Spleen (tissue), 11 donors: ENCODE measurements around the gene PINK1. TPM values are rescaled to one million over a fixed set of nuclear protein-coding genes. Genes with fewer than 3 reads are reported as not detected.
A peak's percentile ranks its signal among the peaks of the same experiment; 100 is the strongest.

ENCODE experiments used
- DNase-seq: peaks from one replicate; pipeline ENCODE4 v3.0.0-alpha.2; 2020
- H3K27ac ChIP-seq, 8 donors: fragments of 200-600 bp; sonication (generic) in 7 of 8; 1 replicate in 4 of 8; 2 replicates in 4 of 8; pipeline versions ENCODE4 v1.5.0 to v1.8.0; 2016 to 2021; ENCODE audit warnings: inconsistent platforms in 4 of 8, mild to moderate bottlenecking in 4 of 8, moderate library complexity in 1 of 8
- H3K27me3 ChIP-seq, 7 donors: fragments of 200-600 bp; sonication (generic) in 6 of 7; replicated peaks in 1 of 7; 1 replicate in 4 of 7; 2 replicates in 3 of 7; pipeline versions ENCODE4 v1.5.0 to v1.8.0; 2016 to 2021; ENCODE audit warnings: inconsistent platforms in 3 of 7, mild to moderate bottlenecking in 1 of 7
- H3K36me3 ChIP-seq, 6 donors: fragments of 200-600 bp; sonication (generic) in 5 of 6; 1 replicate in 4 of 6; 2 replicates in 2 of 6; pipeline versions ENCODE4 v1.5.0 to v1.8.0; 2016 to 2021; ENCODE audit warnings: inconsistent platforms in 2 of 6
- H3K4me1 ChIP-seq, 6 donors: fragments of 200-600 bp; sonication (generic) in 5 of 6; 1 replicate in 3 of 6; 2 replicates in 3 of 6; pipeline versions ENCODE4 v1.5.0 to v1.8.0; 2016 to 2021; ENCODE audit warnings: inconsistent platforms in 3 of 6
- H3K4me3 ChIP-seq, 8 donors: fragments of 200-600 bp; sonication (generic) in 7 of 8; 1 replicate in 4 of 8; 2 replicates in 4 of 8; pipeline versions ENCODE4 v1.5.0 to v1.8.0; 2016 to 2021; ENCODE audit warnings: inconsistent platforms in 4 of 8, mild to moderate bottlenecking in 4 of 8, moderate library complexity in 2 of 8
- H3K9me3 ChIP-seq, 8 donors: fragments of 200-600 bp; sonication (generic) in 7 of 8; 1 replicate in 4 of 8; 2 replicates in 4 of 8; pipeline versions ENCODE4 v1.5.0 to v1.8.0; 2016 to 2021; ENCODE audit warnings: inconsistent platforms in 4 of 8
- POLR2A ChIP-seq, 3 donors: fragments of 450-650 bp; IDR thresholded peaks; one replicate each; pipeline ENCODE4 v1.5.1; 2017; ENCODE audit warnings: antibody characterized with exemption in 3 of 3, mild to moderate bottlenecking in 1 of 3
- POLR2AphosphoS5 ChIP-seq, 3 donors: sonication (generic); formaldehyde crosslinking; IDR thresholded peaks; one replicate each; pipeline ENCODE4 v1.5.1; 2017; ENCODE audit warnings: antibody characterized with exemption in 3 of 3
- WGBS, 5 donors: extraction: QIAGEN DNeasy Blood & Tissue Kit in 3 of 5; methylation state at CpG; one replicate each; pipeline versions ENCODE4 v1.1.5 to v1.1.7; 2013 to 2018; 5-methylcytosine and 5-hydroxymethylcytosine counted together
- intact Hi-C: fragments of 100-400 bp; cut with DNase I; formaldehyde crosslinking; loops from one replicate; pipeline ENCODE4 v1.15.0; 2023; ENCODE audit warnings: low total_unique reads
- polyA plus RNA-seq, 3 donors: library from polyadenylated mRNA; stranded (reverse); fragments of 200-250 nt; gene quantifications; one replicate each; pipeline ENCODE4 v1.2.1, GENCODE V29; 2013
- total RNA-seq, 7 donors: library from RNA; depleted of rRNA in 3 of 7; stranded (reverse); fragments of >200 nt in 3 of 7; fragmentation: NEBNext Ultra II Directional in 4 of 7; extraction: Animal tissue kit (Norgen Biotek cat#: 25700) in 4 of 7; gene quantifications; one replicate each; pipeline versions ENCODE4 v1.1.0 to v1.2.1, GENCODE V29; 2016 to 2021
- TF ChIP-seq, protein P1 (sequence below), 11 experiments: fragments of 200-600 bp in 7 of 11; fragments of 450-650 bp in 4 of 11; sonication (generic) in 4 of 11; IDR thresholded peaks in 8 of 11; conservative IDR thresholded peaks in 3 of 11; 1 replicate in 7 of 11; 2 replicates in 4 of 11; pipeline versions ENCODE4 v1.4.0 to v1.8.0; 2016 to 2021; ENCODE audit warnings: antibody characterized with exemption in 11 of 11, inconsistent platforms in 4 of 11, mild to moderate bottlenecking in 1 of 11
- donor health status: healthy with polysubstance abuse.
- donor health status: DM: no; HTN: no; CAD: no; lungs with moderate emphysema.
- donor health status: DM: no; HTN: no; CAD: no.
- donor health status: Bipolar disorder and iron deficiency.
- donor health status: healthy.
- donor health status: DM: no; HTN: no; CAD: no.
- donor health status: DM: yes; HTN: yes; CAD: no.

PINK1 gene
- total and polyA plus RNA-seq, 10 donors, result 20.3 to 73.4 (median 47.9) TPM

DNA sequence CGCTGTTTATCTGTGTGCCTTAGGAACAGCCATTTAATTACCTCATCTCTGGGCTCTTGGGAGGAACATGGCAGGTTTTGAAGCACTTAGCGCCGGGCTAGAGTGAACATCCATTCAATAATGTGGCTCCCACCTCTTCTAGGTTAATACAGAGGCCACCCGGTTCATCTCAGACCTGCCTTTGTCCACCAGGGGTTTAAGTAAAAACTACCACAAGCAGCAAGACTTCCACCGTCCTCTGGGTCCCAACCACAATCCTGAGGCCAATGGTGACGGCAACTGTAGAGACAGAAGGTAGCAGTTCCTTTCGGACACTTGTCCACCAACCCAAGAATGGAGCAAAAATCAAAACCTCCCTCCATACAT lies 28.8 kb downstream of the PINK1 start:
- intact Hi-C loops, result no loop called here
- no peaks in the 10 kb centered on the region for H3K27me3 ChIP-seq
- TF ChIP-seq POLR2A (IDR thresholded peaks at IDR 0.05), result no peak
- TF ChIP-seq POLR2AphosphoS5 (IDR thresholded peaks at IDR 0.05), result no peak
- TF ChIP-seq, protein P1, sequence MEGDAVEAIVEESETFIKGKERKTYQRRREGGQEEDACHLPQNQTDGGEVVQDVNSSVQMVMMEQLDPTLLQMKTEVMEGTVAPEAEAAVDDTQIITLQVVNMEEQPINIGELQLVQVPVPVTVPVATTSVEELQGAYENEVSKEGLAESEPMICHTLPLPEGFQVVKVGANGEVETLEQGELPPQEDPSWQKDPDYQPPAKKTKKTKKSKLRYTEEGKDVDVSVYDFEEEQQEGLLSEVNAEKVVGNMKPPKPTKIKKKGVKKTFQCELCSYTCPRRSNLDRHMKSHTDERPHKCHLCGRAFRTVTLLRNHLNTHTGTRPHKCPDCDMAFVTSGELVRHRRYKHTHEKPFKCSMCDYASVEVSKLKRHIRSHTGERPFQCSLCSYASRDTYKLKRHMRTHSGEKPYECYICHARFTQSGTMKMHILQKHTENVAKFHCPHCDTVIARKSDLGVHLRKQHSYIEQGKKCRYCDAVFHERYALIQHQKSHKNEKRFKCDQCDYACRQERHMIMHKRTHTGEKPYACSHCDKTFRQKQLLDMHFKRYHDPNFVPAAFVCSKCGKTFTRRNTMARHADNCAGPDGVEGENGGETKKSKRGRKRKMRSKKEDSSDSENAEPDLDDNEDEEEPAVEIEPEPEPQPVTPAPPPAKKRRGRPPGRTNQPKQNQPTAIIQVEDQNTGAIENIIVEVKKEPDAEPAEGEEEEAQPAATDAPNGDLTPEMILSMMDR (IDR thresholded peaks at IDR 0.05 in 8 of 11, conservative IDR thresholded peaks at IDR 0.05 in 3 of 11), result no peak
- peak overlapping the region; percentile 81 to 99 (median 93) for H3K4me3 ChIP-seq
- WGBS, 5 donors, result 58 to 70% (median 64%) methylated on average over 6 to 7 of the region's 7 CpGs
- H3K27ac ChIP-seq, result peak overlapping the region; percentile 79 to 92 (median 88)
- H3K36me3 ChIP-seq, result peaks cover 0 to 35% (median 14%) of the 10 kb centered on the region in 6 donors
- H3K9me3 ChIP-seq, result no peaks in the 10 kb centered on the region
- H3K4me1 ChIP-seq, result peaks cover 26 to 96% (median 60%) of the 10 kb centered on the region in 6 donors
- DNase-seq, result no peak

DNA sequence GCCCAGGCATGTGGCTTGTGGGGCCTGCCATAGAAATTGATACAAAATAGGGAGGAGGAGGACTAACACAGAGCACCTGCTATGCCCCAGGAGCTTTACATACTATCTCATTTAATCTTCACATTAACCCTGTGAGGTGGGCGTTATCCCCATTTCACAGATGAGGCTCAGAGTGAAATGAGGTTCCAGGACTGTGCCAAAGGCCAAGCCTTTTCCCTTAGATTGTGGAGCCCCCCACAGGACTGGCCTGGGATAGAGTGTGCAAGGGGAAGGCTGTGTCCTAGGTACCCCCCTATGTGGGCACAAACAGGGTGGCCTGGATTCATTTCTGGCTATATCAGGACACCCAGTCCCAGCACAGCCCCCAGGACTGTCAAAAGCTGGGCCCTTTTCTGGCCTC lies 30.1 kb downstream of the PINK1 start:
- DNase-seq, result no peak
- H3K27ac ChIP-seq, result peak overlapping the region in 7 of 8 donors; percentile 55 to 92 (median 88)
- peaks cover 26 to 85% (median 55%) of the 10 kb centered on the region in 6 donors for H3K4me1 ChIP-seq
- peaks cover 0 to 30% (median 1%) of the 10 kb centered on the region in 6 donors for H3K36me3 ChIP-seq
- intact Hi-C loops, result no loop called here
- TF ChIP-seq, protein P1 (IDR thresholded peaks at IDR 0.05 in 8 of 11, conservative IDR thresholded peaks at IDR 0.05 in 3 of 11), result no peak
- no peak for TF ChIP-seq POLR2AphosphoS5 (IDR thresholded peaks at IDR 0.05)
- TF ChIP-seq POLR2A (IDR thresholded peaks at IDR 0.05), result no peak
- H3K9me3 ChIP-seq, result no peaks in the 10 kb centered on the region
- 72 to 91% (median 83%) methylated on average over 1 of the region's 1 CpG for WGBS, 5 donors
- H3K27me3 ChIP-seq, result no peaks in the 10 kb centered on the region
- no peak overlapping the region for H3K4me3 ChIP-seq

DNA sequence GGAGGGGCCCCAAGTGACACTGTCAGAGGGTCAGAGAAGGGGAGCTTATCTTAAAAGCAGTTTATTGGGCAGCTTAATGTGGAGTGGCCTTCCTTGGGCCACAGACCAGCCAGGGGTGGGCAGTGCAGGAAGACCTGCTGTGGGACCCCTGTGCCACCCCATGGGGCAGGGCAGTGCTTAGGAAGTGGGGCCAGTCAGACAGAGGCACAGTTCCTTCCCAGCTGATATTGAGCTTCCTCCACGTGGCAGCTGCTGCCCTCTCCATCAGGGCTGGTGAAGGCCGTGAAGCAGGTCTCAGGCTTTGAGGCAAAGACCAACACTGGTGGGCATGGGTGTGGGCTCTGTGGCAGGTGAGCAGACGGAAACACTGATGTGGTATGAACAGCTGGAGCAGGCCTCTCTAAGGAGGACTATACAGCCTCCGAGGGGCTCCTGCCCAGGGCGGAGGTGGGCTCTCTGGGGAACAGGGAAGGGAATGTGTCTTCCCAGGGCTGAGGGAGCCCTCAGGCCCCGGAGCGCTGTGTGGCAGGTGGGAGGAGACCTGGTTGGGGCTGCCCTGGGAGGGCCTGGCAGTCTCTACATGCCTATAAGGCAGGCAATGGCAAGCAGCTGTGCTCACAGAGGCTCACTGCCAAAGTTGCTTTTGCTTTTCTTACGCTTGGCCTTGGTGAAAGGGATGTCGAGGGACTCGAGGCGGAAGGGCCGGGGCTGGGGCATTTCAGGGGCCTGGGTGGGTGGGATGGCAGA lies 30.9 kb downstream of the PINK1 start:
- no peaks in the 10 kb centered on the region for H3K9me3 ChIP-seq
- intact Hi-C loops, result no loop called here
- H3K27me3 ChIP-seq, result no peaks in the 10 kb centered on the region
- peak overlapping the region in 7 of 8 donors; percentile 55 to 92 (median 88) for H3K27ac ChIP-seq
- peaks cover 21 to 77% (median 50%) of the 10 kb centered on the region in 6 donors for H3K4me1 ChIP-seq
- TF ChIP-seq POLR2AphosphoS5 (IDR thresholded peaks at IDR 0.05) (peak; percentile 87 to 92 (median 89)), POLR2A (IDR thresholded peaks at IDR 0.05) (no peak)
- TF ChIP-seq, protein P1 (IDR thresholded peaks at IDR 0.05 in 8 of 11, conservative IDR thresholded peaks at IDR 0.05 in 3 of 11), result no peak
- peaks cover 0 to 29% (median 0%) of the 10 kb centered on the region in 6 donors for H3K36me3 ChIP-seq
- peak overlapping the region in 1 of 8 donors; percentile 5 for H3K4me3 ChIP-seq
- peak; percentile 83 for DNase-seq
- WGBS, 5 donors, result 67 to 88% (median 68%) methylated on average over 10 to 12 of the region's 12 CpGs

DNA sequence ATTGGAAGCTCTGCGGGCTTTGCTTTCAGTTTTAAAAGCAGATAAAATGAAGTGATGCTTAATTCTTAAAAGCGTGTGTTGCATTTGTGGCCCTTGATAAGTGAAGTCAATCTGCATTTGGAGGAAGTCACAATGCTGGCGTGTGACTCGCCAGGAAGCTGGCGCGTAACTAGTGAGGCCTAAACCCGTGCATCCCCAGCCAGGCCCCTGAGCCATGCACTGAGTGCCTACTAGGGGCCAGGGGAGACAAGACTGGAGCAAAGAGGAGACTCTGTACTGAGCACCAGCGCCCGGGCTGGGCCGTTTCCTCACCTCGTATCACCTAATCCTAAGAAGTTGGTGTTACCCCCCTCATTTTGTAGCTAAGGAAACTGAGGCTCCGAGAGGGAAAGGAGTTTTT lies 32.5 kb downstream of the PINK1 start:
- H3K9me3 ChIP-seq, result no peaks in the 10 kb centered on the region
- peaks cover 5 to 61% (median 34%) of the 10 kb centered on the region in 6 donors for H3K4me1 ChIP-seq
- no peaks in the 10 kb centered on the region for H3K27me3 ChIP-seq
- WGBS, 5 donors, result 59 to 72% (median 70%) methylated on average over 10 to 12 of the region's 12 CpGs
- no peak for DNase-seq
- intact Hi-C loops, result no loop called here
- H3K27ac ChIP-seq, result peak overlapping the region; percentile 12 to 90 (median 73)
- no peak for TF ChIP-seq POLR2AphosphoS5 (IDR thresholded peaks at IDR 0.05)
- TF ChIP-seq, protein P1 (IDR thresholded peaks at IDR 0.05 in 8 of 11, conservative IDR thresholded peaks at IDR 0.05 in 3 of 11), result no peak
- no peak for TF ChIP-seq POLR2A (IDR thresholded peaks at IDR 0.05)
- H3K4me3 ChIP-seq, result no peak overlapping the region
- H3K36me3 ChIP-seq, result peaks cover 0 to 31% (median 0%) of the 10 kb centered on the region in 6 donors
